Caki2 (cell line): Measurements from ENCODE around the gene SELE. TPM values are rescaled to one million over a fixed set of nuclear protein-coding genes. Genes with fewer than 3 reads are reported as not detected.

Source experiments
- DNase-seq: peaks from one replicate; pipeline ENCODE4 v3.0.0-alpha.2; 2015; ENCODE audit warnings: low read depth
- in situ Hi-C: cut with HindIII; loops from 2 replicates; pipeline ENCODE4 v1.10.0; 2016; ENCODE audit warnings: low sequenced_read_pairs, low pct_unique_long_range_greater_than_20kb, mixed read lengths
- total RNA-seq: library from RNA; depleted of rRNA; stranded (reverse); fragments of >200 nt; shearing (Covaris generic); gene quantifications from 2 replicates; pipeline ENCODE4 v1.2.3, GENCODE V29; 2014; ENCODE audit warnings: low replicate concordance; rRNA removed

SELE gene, protein sequence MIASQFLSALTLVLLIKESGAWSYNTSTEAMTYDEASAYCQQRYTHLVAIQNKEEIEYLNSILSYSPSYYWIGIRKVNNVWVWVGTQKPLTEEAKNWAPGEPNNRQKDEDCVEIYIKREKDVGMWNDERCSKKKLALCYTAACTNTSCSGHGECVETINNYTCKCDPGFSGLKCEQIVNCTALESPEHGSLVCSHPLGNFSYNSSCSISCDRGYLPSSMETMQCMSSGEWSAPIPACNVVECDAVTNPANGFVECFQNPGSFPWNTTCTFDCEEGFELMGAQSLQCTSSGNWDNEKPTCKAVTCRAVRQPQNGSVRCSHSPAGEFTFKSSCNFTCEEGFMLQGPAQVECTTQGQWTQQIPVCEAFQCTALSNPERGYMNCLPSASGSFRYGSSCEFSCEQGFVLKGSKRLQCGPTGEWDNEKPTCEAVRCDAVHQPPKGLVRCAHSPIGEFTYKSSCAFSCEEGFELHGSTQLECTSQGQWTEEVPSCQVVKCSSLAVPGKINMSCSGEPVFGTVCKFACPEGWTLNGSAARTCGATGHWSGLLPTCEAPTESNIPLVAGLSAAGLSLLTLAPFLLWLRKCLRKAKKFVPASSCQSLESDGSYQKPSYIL
- total RNA-seq: not detected in 2 replicates

DNA sequence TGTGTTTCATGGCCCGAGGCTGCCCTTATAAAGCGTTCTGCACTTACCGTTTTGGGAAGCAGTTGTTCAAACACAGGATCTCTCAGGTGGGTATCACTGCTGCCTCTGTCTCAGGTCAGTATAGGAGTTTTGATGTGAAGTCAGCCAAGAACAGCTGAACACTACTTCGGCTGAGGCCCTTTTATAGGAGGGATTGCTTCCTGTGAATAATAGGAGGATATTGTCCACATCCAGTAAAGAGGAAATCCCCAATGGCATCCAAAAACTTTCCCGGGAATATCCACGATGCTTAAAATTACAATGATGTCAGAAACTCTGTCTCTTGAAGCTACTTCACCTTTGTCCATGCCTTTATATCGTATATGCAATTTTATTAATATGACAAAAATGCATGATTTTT, at the start of gene SELE:
Gene SELE, minus strand, starts transcription at position 156 of the 400 bp plus-strand sequence. CDS start 467 bp downstream, outside the sequence.
- DNase-seq: no peak

DNA sequence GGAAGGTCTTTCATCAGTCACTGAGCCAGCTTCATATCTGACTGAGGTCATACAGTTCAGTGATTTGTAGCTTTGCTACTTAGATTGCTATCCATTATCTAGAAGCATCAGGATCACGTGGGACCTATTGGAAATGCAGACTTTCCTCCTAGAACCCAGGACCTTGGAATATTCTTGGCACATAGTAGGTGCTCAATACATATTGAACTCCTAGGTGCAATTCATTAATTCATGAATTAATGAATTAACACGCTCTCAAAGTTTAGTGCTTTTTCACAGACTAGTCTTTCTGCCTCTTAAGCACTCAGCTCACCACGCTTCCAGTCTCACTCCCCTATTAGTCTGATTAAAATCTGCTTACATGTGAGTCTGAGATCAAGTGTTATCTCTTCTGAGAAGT, 48.7 kb upstream of the SELE start:
- in situ Hi-C loops: no loop called here

More for the DNA sequence above, at the start of gene SELE:
- in situ Hi-C loops: no loop called here

DNA sequence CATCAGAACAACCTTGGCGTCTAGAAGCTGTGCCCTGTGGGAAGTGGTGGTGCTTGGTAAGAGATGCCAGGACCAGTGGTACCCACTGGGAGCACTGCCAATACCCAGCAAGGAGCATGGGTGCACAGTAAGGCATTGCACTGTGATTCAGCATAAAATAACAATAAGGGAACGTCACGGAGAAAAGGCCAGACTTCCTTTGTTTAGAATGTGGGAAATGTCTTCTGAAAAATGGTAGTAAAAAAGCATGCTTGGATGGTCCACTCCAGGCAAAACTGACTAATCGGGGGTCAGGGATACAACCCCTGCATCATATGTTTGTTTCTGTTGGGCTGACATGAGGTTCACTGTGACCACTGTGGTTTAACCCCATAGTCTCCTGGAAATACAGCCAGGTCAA, 46.1 kb upstream of the SELE start:
- in situ Hi-C loops: no loop called here
- DNase-seq: peak; percentile 75

More for the DNA sequence above, 48.7 kb upstream of the SELE start:
- DNase-seq: no peak

DNA sequence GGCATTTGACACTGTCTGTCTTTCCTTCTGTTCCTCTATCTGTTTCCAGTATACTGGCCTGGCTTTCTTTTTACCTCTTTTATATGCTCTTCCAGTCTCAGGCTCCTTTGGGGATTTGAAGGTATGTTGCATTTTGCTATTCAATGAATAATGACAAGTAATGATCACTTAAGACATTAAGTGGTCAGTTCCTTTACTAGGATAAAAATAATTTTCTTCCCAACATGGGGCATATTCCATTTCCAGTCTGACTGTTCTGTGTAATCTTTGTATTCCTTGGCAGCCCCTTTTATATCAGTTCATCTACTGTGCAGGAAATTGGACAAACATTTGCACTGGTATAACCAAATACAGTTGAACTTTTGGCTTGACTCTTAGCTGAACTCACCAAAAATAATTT, 45.3 kb upstream of the SELE start:
- peak; percentile 4 for DNase-seq
- in situ Hi-C loops: no loop called here

DNA sequence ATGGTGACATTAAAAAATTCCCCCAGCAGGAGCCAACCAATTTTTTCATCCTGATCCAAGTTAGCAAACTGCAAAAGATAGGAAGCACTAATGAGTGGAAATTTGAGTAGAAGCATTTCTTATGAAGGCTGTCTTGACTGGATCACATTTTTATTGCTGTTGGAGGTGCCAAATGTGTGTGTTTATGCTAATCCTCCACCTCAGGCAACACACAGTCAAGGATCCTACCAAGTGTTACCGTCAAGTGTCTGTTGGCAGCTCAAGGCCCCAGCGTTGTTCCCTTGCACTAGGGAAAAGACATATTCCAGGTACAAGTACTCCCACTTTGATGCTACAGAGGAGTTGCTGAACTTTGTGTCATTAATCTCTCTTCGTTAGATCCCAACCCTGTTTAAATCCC, 42.6 kb upstream of the SELE start:
- in situ Hi-C loops: no loop called here

DNA sequence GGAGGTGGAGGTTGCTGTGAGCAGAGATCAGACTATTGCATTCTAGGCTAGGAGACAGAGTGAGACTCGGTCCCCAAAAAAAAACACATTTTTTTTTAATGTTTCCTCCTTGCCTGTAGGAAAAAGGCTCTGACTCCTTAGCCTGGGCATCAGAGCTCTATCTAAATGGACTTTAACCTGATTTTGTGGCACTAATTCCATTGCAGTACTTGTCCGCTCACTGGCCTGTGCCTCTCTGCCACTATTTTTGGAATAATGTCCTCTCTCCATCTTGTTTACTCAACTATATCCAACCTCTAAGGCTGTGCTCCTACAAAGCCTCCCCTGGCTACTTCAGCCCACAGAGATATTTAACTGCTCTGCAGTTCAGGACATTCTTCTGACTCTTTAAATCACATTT, 34.3 kb upstream of the SELE start:
- in situ Hi-C loops: no loop called here
- DNase-seq: no peak

More for the DNA sequence above, 42.6 kb upstream of the SELE start:
- no peak for DNase-seq

DNA sequence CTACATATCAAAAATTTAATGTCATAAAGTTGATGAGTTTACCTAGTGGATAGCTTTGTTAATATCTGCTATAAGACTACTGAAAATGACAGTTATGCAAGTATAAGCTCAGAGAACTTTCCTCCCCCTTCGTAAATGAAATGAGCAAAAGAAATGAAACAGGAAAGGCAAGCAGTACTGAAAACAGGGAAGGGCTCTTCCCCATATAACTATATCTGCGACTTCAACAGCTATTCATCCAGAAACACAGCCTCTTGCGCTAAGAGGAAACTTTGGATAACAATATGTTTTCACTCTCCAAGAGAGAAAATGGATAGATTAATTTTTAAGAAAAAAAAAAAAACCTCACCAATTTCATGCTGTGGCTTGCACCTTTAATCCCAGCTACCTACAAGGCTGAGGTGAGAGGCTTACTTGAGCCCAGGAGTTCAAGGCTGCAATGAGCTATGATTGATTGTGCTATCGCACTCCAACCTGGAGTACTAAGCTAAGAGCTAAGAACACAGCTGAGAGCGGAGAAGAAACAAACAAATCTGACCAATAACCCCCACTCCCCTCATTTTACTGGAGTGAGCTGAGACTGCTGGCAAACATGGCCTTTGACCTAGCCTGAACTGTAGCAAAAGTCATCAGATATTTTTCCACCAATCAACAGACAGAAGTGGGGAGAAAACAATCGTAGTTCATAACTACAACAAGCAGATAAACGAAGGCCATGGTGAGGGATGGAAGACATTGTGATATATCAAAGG, 31.9 kb upstream of the SELE start:
- DNase-seq: no peak
- in situ Hi-C loops: no loop called here

DNA sequence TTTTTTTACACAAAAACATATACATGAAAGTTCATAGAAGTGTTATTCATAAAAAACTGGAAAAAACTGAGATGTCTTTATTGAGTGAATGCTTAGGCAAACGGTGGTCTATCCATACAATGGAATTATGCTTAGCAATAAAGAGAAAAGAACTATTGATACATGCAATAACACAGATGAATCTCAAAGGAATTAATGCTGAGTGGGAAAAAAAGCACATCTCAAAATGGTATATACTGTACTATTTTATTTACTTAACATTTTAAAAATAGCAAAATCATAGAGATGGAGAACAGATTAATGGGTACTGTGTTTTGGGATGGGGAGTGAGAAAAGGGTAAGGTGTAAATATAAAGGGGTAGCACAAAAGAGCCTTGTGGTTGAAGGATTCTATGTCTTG, 31.0 kb upstream of the SELE start:
- DNase-seq: no peak
- in situ Hi-C loops: no loop called here

GRCh38 chr1:169762699-169763098, 28.8 kb upstream of the SELE start:
- no peak for DNase-seq
- in situ Hi-C loops: no loop called here

DNA sequence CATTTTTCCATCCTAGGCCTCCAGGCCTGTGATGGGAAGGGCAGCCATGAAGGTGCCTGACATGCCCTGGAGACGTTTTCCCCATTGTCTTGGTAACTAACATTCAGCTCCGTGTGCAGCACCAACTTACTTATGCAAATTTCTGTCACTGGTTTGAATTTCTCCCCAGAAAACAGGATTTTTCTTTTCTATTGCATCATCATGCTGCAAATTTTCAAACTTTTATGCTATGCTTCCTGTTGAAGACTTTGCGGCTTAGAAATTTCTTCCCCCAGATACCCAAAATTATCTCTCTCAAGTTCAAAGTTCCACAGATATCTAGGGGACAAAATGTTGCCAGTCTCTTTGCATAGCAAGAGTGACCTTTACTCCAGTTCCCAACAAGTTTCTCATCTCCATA, 25.2 kb upstream of the SELE start:
- in situ Hi-C loops: no loop called here

GRCh38 chr1:169753549-169753948, 19.7 kb upstream of the SELE start:
- in situ Hi-C loops: no loop called here
- DNase-seq: no peak

More for the DNA sequence above, 25.2 kb upstream of the SELE start:
- no peak for DNase-seq

- DNase-seq: no peak
- in situ Hi-C loops: no loop called here
Measured at GRCh38 chr1:169750041-169750440, 16.2 kb upstream of the SELE start.

DNA sequence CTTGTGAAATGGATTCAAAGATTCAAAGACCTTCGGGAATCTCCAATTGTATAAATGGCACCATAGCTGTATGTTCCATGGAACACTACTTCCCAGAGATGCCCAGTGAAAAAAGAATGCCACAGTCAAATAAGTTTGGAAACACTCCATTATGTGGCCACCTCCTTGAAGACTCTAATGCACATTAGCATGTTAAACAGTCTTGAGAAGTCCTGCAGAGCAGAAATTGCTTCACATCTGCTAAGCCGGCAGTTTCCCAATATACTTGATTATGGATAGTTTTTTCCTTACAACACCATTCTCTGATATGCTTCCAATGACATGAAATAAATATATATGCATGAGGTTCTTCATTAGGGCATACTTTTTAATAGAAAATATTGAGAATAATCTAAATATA, 12.7 kb upstream of the SELE start:
- DNase-seq: no peak
- in situ Hi-C loops: no loop called here

GRCh38 chr1:169745015-169745861, 11.4 kb upstream of the SELE start:
- in situ Hi-C loops: no loop called here
- DNase-seq: no peak

DNA sequence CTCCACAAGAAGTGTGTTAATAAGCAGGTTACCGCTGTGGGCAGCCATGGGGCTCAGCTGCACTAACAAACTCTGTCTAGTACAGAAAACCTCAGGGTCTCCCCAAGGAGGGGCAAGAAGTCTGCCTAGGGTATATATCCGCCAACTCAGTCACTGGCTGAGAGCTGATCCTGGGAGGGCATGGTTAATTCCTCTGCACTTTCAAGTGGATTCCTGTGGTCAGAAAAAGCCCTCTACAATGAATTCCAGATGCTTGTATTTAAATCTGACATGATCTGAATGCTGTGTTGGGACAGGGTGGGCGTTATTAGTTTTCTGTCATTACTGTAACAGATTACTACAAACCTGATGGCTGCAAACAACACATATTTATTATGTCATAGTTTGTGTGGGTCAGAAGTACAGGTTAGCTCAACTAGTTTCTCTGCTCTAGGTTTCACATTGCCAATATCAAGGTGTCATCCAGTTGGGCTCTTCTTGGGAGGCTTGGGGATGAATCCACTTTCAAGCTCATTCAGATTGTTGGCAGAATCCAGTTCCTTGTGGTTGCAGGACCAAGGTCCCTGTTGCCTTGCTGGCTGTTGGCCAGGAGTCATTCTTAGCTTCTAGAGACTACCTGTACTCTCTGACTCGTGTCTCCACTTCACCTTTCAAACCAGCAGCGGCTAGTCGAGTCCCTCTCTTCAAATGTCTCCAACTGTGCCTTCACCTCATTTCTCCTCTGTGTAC, 8.0 kb upstream of the SELE start:
- no peak for DNase-seq

DNA sequence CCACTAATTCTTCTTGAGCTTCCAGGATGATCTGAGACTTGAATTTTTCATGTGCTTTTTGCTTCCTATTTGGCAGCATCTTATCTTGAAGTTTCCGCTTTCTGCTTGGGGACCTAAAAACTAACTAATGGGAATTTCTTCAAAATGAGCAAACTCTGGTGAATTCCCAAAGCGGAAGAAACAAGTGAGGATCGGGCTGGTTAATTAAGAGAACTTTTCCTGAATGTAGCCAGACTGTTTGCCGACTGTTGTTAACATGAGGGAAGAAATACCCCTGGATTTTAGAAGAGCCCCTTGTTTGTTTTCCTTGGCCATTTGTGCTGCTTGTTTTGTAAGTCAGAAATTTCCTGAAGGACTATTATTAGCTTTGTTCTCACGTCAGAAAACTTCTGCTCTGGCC, 6.1 kb upstream of the SELE start:
- in situ Hi-C loops: no loop called here
- DNase-seq: no peak

More for the DNA sequence above, 8.0 kb upstream of the SELE start:
- in situ Hi-C loops: no loop called here

- in situ Hi-C loops: no loop called here
- no peak for DNase-seq
Measured at GRCh38 chr1:169731446-169731845, 2.4 kb downstream of the SELE start.

GRCh38 chr1:169729991-169730390, 3.9 kb downstream of the SELE start:
- DNase-seq: no peak
- in situ Hi-C loops: no loop called here
